SJSA1 (cell line): ENCODE data around the gene OLFM3. TPM values are rescaled to one million over a fixed set of nuclear protein-coding genes. Genes with fewer than 3 reads are reported as not detected.

Source experiments
- DNase-seq, 2 experiments: peaks; one replicate each; pipeline ENCODE4 v3.0.0-alpha.2; 2015 to 2020; ENCODE audit warnings: low spot score in 2 of 2, low read depth in 1 of 2
- H3K27ac ChIP-seq: fragments of 250-450 bp; sonication (Bioruptor Pico); 2 replicates; pipeline ENCODE4 v1.5.1; 2020; ENCODE audit warnings: mild to moderate bottlenecking, moderate library complexity
- H3K27me3 ChIP-seq: fragments of 250-450 bp; sonication (Bioruptor Pico); replicated peaks from 2 replicates; pipeline ENCODE4 v1.5.1; 2020; ENCODE audit warnings: mild to moderate bottlenecking, moderate library complexity
- H3K36me3 ChIP-seq: fragments of 250-450 bp; sonication (Bioruptor Pico); 2 replicates; pipeline ENCODE4 v1.5.1; 2020; ENCODE audit warnings: mild to moderate bottlenecking
- H3K4me1 ChIP-seq: fragments of 250-450 bp; sonication (Bioruptor Pico); replicated peaks from 2 replicates; pipeline ENCODE4 v1.6.1; 2021; ENCODE audit warnings: mild to moderate bottlenecking
- H3K4me3 ChIP-seq: fragments of 250-450 bp; sonication (Bioruptor Pico); 2 replicates; pipeline ENCODE4 v1.5.1; 2020; ENCODE audit warnings: mild to moderate bottlenecking
- H3K9me3 ChIP-seq: fragments of 250-450 bp; sonication (Bioruptor Pico); replicated peaks from 2 replicates; pipeline ENCODE4 v1.5.1; 2020; ENCODE audit warnings: mild to moderate bottlenecking
- total RNA-seq: library from RNA; depleted of rRNA; stranded (reverse); fragments of >200 nt; shearing (Covaris generic); gene quantifications from 2 replicates; pipeline ENCODE4 v1.2.3, GENCODE V29; 2014

OLFM3 gene
- total RNA-seq, 1 experiment from 2014 or later = not detected

GRCh38 chr1:101974599-101975274 is 22.0 kb downstream of the OLFM3 start:
- no peak for DNase-seq
- Histone ChIP-seq H3K4me1 (no peaks in the 10 kb centered on the region), H3K27ac (no peak overlapping the region), H3K27me3 (peaks cover 3% of the 10 kb centered on the region; the same call in 1 of the 2 replicates), H3K36me3 (no peaks in the 10 kb centered on the region), H3K9me3 (no peaks in the 10 kb centered on the region), H3K4me3 (no peak overlapping the region)

- Histone ChIP-seq H3K4me1 (no peaks in the 10 kb centered on the region), H3K9me3 (no peaks in the 10 kb centered on the region), H3K27ac (no peak overlapping the region), H3K4me3 (no peak overlapping the region), H3K27me3 (no peaks in the 10 kb centered on the region), H3K36me3 (no peaks in the 10 kb centered on the region)
- no peak for DNase-seq
Observed at GRCh38 chr1:101971304-101971703, 25.4 kb downstream of the OLFM3 start.

GRCh38 chr1:101967871-101968270 is 28.9 kb downstream of the OLFM3 start:
- no peak for DNase-seq
- Histone ChIP-seq H3K4me1 (no peaks in the 10 kb centered on the region), H3K36me3 (no peaks in the 10 kb centered on the region), H3K27ac (no peak overlapping the region), H3K9me3 (no peaks in the 10 kb centered on the region), H3K4me3 (no peak overlapping the region), H3K27me3 (no peaks in the 10 kb centered on the region)

GRCh38 chr1:101965341-101965740 is 31.4 kb downstream of the OLFM3 start:
- no peak for DNase-seq
- no peaks in the 10 kb centered on the region for H3K36me3 ChIP-seq
- no peaks in the 10 kb centered on the region for H3K9me3 ChIP-seq
- no peaks in the 10 kb centered on the region for H3K27me3 ChIP-seq
- H3K4me1 ChIP-seq = no peaks in the 10 kb centered on the region
- no peak overlapping the region for H3K27ac ChIP-seq
- H3K4me3 ChIP-seq = no peak overlapping the region

- Histone ChIP-seq H3K36me3 (no peaks in the 10 kb centered on the region), H3K4me1 (no peaks in the 10 kb centered on the region), H3K9me3 (no peaks in the 10 kb centered on the region), H3K27me3 (no peaks in the 10 kb centered on the region), H3K27ac (no peak overlapping the region), H3K4me3 (no peak overlapping the region)
- no peak for DNase-seq
Observed at GRCh38 chr1:101964708-101965107, 32.0 kb downstream of the OLFM3 start.

GRCh38 chr1:101960142-101960541 is 36.6 kb downstream of the OLFM3 start:
- H3K4me3 ChIP-seq = no peak overlapping the region
- DNase-seq = no peak
- H3K27me3 ChIP-seq = no peaks in the 10 kb centered on the region
- no peak overlapping the region for H3K27ac ChIP-seq
- no peaks in the 10 kb centered on the region for H3K9me3 ChIP-seq
- no peaks in the 10 kb centered on the region for H3K36me3 ChIP-seq
- H3K4me1 ChIP-seq = no peaks in the 10 kb centered on the region

GRCh38 chr1:101959456-101959855 is 37.3 kb downstream of the OLFM3 start:
- no peak overlapping the region for H3K27ac ChIP-seq
- H3K27me3 ChIP-seq = no peaks in the 10 kb centered on the region
- DNase-seq = no peak
- H3K36me3 ChIP-seq = no peaks in the 10 kb centered on the region
- H3K4me1 ChIP-seq = no peaks in the 10 kb centered on the region
- no peaks in the 10 kb centered on the region for H3K9me3 ChIP-seq
- H3K4me3 ChIP-seq = no peak overlapping the region

GRCh38 chr1:101957771-101958170 is 39.0 kb downstream of the OLFM3 start:
- Histone ChIP-seq H3K9me3 (no peaks in the 10 kb centered on the region), H3K4me3 (no peak overlapping the region), H3K36me3 (no peaks in the 10 kb centered on the region), H3K27me3 (no peaks in the 10 kb centered on the region), H3K27ac (no peak overlapping the region), H3K4me1 (no peaks in the 10 kb centered on the region)
- DNase-seq = no peak

GRCh38 chr1:101953623-101954022 is 43.1 kb downstream of the OLFM3 start:
- no peaks in the 10 kb centered on the region for H3K36me3 ChIP-seq
- H3K9me3 ChIP-seq = no peaks in the 10 kb centered on the region
- no peaks in the 10 kb centered on the region for H3K27me3 ChIP-seq
- H3K4me3 ChIP-seq = no peak overlapping the region
- no peaks in the 10 kb centered on the region for H3K4me1 ChIP-seq
- no peak overlapping the region for H3K27ac ChIP-seq
- DNase-seq = no peak

- H3K9me3 ChIP-seq = no peaks in the 10 kb centered on the region
- H3K4me3 ChIP-seq = no peak overlapping the region
Observed at GRCh38 chr1:101945884-101946283, 50.8 kb downstream of the OLFM3 start.

GRCh38 chr1:101943237-101943636 is 53.5 kb downstream of the OLFM3 start:
- Histone ChIP-seq H3K4me3 (no peak overlapping the region), H3K27me3 (no peaks in the 10 kb centered on the region), H3K36me3 (no peaks in the 10 kb centered on the region), H3K27ac (no peak overlapping the region), H3K4me1 (no peaks in the 10 kb centered on the region), H3K9me3 (no peaks in the 10 kb centered on the region)
- no peak for DNase-seq

More at GRCh38 chr1:101945884-101946283, 50.8 kb downstream of the OLFM3 start:
- Histone ChIP-seq H3K36me3 (no peaks in the 10 kb centered on the region), H3K27ac (no peak overlapping the region), H3K4me1 (no peaks in the 10 kb centered on the region), H3K27me3 (no peaks in the 10 kb centered on the region)
- DNase-seq = no peak

GRCh38 chr1:101942516-101943193 is 54.1 kb downstream of the OLFM3 start:
- Histone ChIP-seq H3K36me3 (no peaks in the 10 kb centered on the region), H3K27ac (no peak overlapping the region), H3K4me3 (no peak overlapping the region), H3K9me3 (no peaks in the 10 kb centered on the region), H3K27me3 (no peaks in the 10 kb centered on the region), H3K4me1 (no peaks in the 10 kb centered on the region)
- DNase-seq = no peak

- Histone ChIP-seq H3K4me3 (no peak overlapping the region), H3K4me1 (no peaks in the 10 kb centered on the region), H3K27me3 (no peaks in the 10 kb centered on the region), H3K9me3 (no peaks in the 10 kb centered on the region), H3K27ac (no peak overlapping the region), H3K36me3 (no peaks in the 10 kb centered on the region)
- no peak for DNase-seq
Observed at GRCh38 chr1:101938681-101939080, 58.0 kb downstream of the OLFM3 start.

- DNase-seq = no peak
- Histone ChIP-seq H3K36me3 (no peaks in the 10 kb centered on the region), H3K27ac (no peak overlapping the region), H3K27me3 (no peaks in the 10 kb centered on the region), H3K9me3 (no peaks in the 10 kb centered on the region), H3K4me1 (no peaks in the 10 kb centered on the region), H3K4me3 (no peak overlapping the region)
Observed at GRCh38 chr1:101929343-101929742, 67.4 kb downstream of the OLFM3 start.
